NCI-H2029 treated with DMSO at 0.1 percent for 48 hours (cell line): ENCODE data around the gene B9D2.
"Not testable (repeated sequence)": the region's sequence is repeated elsewhere in the genome, so short reads cannot be mapped to it uniquely, and the experiment has no call there.

ENCODE experiments used
- DNase-seq: peaks from one replicate; lab custom pipeline; 2025; lab: John Stamatoyannopoulos, UW

Gene B9D2

GRCh38 chr19:41363753-41364523 lies at the start of gene B9D2:
B9D2 (minus strand) TSS chr19:41364149; CDS start chr19:41363519, 630 bp downstream.
- peak; percentile 95 for DNase-seq

GRCh38 chr19:41412953-41413352 lies 49.0 kb upstream of the B9D2 start:
- DNase-seq, result no peak

- no peak for DNase-seq
Measured at GRCh38 chr19:41411968-41412265, 48.0 kb upstream of the B9D2 start.

- no peak for DNase-seq
Measured at GRCh38 chr19:41411100-41411967, 47.4 kb upstream of the B9D2 start.

- no peak for DNase-seq
Measured at GRCh38 chr19:41410336-41411054, 46.5 kb upstream of the B9D2 start.

GRCh38 chr19:41409288-41409687 lies 45.3 kb upstream of the B9D2 start:
- DNase-seq, result peak; percentile 60

GRCh38 chr19:41408846-41409245 lies 44.9 kb upstream of the B9D2 start:
- not testable (repeated sequence) for DNase-seq

- no peak for DNase-seq
Measured at GRCh38 chr19:41408256-41408655, 44.3 kb upstream of the B9D2 start.

GRCh38 chr19:41407271-41407670 lies 43.3 kb upstream of the B9D2 start:
- peak; percentile 32 for DNase-seq

- DNase-seq, result no peak
Measured at GRCh38 chr19:41405776-41406175, 41.8 kb upstream of the B9D2 start.

- peak; percentile 25 for DNase-seq
Measured at GRCh38 chr19:41403181-41403970, 39.4 kb upstream of the B9D2 start.

GRCh38 chr19:41402010-41402409 lies 38.1 kb upstream of the B9D2 start:
- no peak for DNase-seq

- DNase-seq, result no peak
Measured at GRCh38 chr19:41401483-41401882, 37.5 kb upstream of the B9D2 start.

GRCh38 chr19:41399525-41399924 lies 35.6 kb upstream of the B9D2 start:
- no peak for DNase-seq

GRCh38 chr19:41399091-41399490 lies 35.1 kb upstream of the B9D2 start:
- no peak for DNase-seq

GRCh38 chr19:41398598-41398997 lies 34.6 kb upstream of the B9D2 start:
- DNase-seq, result no peak

GRCh38 chr19:41398050-41398418 lies 34.1 kb upstream of the B9D2 start:
- DNase-seq, result no peak

GRCh38 chr19:41397086-41398049 lies 33.4 kb upstream of the B9D2 start, which contains the start of the genes BCKDHA and EXOSC5:
BCKDHA (plus strand) TSS chr19:41397818; CDS start chr19:41397828, 10 bp downstream.
EXOSC5 (minus strand) TSS chr19:41397359; CDS start chr19:41397328, 31 bp downstream.
- peak; percentile 99 for DNase-seq

- no peak for DNase-seq
Measured at GRCh38 chr19:41395355-41395754, 31.4 kb upstream of the B9D2 start.

- no peak for DNase-seq
Measured at GRCh38 chr19:41392775-41393174, 28.8 kb upstream of the B9D2 start.
